Measurements from ENCODE around the gene SCO1.
A peak's percentile ranks its signal among the peaks of the same experiment; 100 is the strongest.
"Not testable (repeated sequence)": the region's sequence is repeated elsewhere in the genome, so short reads cannot be mapped to it uniquely, and the experiment has no call there.

The SCO1 gene

GRCh38 chr17:10697092-10698081 lies at the start of gene SCO1, which contains the start of gene ADPRM:
TSS of gene SCO1 (minus strand) at chr17:10697533. CDS start at chr17:10697507, 26 bp downstream.
TSS of gene ADPRM (plus strand) at chr17:10697594. CDS start at chr17:10704927, 7,333 bp downstream.
- DNase-seq (ENCODE audit: low read depth in 4 of 4, low spot score in 1 of 4), result peak; percentile 76 to 84 (median 82)

- DNase-seq (ENCODE audit: low read depth in 4 of 4, low spot score in 1 of 4), result no peak
These were observed 47.9 kb upstream of the SCO1 start for GRCh38 chr17:10745231-10745630.

- DNase-seq (ENCODE audit: low read depth in 4 of 4, low spot score in 1 of 4), result no peak
These were observed 47.2 kb upstream of the SCO1 start for GRCh38 chr17:10744501-10745000.

DNA sequence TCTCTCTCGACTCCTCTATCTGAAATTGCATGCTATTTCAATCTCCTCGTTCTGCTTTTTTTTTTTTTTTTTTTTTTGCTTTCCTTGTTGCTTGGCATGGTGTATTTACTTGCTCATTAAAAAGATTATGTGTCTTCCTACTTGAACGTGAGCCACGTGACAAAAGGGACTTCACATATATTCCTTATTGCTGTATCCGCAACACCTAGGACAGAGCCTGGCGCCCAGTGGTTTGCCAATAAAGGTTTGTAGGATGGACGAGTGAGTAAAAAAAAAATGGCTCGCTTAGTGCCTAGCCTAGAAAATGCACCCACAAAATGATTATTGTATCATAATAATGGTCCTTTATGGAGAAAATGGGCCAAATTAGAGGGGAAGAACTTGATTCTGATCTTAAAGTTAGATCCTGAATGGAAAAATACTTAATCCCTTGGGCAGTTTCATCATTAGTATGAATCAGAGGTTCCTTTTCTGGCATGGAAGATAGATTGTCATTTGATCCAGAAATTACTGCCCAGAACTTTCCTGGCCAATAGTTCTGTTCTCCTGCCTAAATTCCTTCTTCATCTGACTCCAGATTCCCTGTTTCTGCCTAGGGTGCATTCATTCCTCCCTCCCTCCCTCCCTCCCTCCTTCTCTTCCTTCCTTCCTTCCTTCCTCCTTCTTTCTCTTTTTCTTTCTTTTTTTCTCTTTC lies 46.1 kb upstream of the SCO1 start:
- no peak for DNase-seq (ENCODE audit: low read depth in 4 of 4, low spot score in 1 of 4)

DNA sequence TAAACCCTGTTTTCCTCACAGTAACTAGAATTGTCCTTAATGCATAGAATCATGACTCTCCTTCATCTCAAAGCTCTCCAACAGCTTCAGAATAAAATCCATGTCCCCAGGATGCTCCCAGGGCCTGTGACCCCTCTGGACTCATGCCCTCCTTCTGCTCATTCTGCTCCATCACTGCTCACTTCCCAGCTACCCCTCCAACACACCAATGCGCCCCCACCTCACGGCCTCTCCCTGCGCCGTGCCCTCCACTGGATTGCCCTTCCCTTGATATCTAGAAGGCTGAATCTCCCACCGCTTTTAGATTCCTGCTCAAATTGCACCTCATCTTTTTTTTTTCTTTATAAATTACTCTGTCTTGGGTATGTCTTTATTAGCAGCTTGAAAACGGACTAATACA lies 45.1 kb upstream of the SCO1 start:
- DNase-seq (ENCODE audit: low read depth in 4 of 4, low spot score in 1 of 4), result no peak

DNA sequence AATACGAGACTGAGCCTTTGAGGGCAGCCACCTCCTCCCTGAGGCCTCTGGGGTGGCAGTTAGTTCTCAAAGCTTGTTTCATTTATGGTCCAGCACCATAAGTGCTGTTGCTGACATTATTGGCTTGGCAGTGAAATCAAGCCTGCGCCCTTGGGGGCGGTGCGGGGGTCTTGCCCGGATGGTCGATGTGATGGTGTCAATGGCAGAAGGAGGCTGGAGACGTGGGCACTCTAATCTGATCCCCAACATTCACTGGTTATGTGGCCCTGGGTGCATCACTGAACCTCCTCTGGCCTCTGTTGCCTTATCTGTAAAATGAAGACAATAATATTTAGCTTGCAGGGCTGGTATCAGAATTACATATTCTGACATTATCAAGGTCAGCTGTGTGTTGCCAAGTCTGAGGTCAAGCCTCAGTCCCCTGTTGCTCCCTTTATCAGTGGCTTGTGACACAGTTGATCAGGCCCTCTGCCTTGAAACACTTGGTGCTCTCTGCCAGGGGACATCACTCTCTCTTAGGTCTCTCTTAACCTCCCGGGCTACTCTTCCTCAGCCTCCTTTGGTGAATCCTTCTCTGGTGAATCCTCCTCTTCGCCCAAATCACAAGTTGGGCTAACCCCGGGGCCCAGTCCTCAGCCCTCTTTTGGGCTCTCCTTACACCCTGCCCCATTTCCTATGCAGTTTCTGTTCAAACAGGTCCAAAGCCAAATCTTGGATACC lies 44.2 kb upstream of the SCO1 start:
- DNase-seq (ENCODE audit: low read depth in 4 of 4, low spot score in 1 of 4), result no peak

DNA sequence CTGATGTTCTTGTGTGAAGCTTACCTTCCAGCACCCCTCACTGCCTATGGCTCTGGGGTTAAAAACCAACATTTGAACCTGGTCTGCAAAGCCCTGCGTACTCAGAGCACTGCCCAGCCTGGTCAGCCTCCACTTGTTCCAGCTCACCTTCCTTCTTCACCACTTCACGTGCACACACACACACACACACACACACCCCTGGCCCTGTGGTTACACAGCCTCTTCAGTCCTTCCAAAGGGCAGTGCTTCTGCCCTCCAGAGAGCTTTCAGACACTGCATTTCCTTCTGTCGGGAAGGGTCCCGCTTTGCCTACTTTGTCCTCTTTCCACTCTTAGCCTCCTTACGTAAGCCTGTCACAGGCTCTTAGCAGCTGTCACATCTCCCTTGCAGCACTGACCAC lies 42.1 kb upstream of the SCO1 start:
- no peak for DNase-seq (ENCODE audit: low read depth in 4 of 4, low spot score in 1 of 4)

DNA sequence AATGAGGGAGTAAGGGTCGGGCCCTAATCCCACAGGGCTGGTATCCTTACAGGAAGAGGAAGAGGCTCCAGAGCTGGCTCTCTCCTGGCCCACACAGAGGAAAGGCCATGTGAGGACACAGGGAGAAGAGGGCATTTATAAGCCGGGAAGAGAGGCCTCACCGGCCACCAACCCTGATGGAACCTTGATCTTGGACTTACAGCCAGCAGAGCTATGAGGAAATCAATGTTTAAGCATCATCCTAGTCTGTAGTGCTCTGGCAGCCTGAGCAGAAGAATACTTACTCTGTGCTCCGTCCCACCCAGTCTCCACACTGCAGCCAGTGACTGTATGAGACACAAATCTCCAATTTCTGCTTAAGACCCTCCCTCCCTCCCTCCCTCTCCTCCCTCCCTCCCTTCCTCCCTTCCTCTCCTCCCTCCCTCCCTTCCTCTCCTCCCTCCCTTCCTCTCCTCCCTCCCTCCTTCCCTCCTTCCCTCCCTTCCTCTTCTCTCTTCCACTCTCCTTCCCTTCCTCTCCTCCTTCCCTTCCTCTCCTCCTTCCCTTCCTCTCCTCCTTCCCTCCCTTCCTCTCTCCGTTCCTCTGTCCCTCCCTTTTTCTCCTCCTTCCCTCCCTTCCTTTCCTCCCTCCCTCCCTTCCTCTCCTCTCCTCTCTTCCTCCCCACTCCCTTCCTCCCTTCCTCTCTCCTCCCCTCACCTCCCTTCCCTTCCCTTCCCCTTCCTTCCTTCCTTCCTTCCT lies 41.4 kb upstream of the SCO1 start:
- DNase-seq (ENCODE audit: low read depth in 4 of 4, low spot score in 1 of 4), result no peak

- DNase-seq (ENCODE audit: low read depth in 4 of 4, low spot score in 1 of 4), result no peak
These were observed 40.4 kb upstream of the SCO1 start for GRCh38 chr17:10737736-10738135.

DNA sequence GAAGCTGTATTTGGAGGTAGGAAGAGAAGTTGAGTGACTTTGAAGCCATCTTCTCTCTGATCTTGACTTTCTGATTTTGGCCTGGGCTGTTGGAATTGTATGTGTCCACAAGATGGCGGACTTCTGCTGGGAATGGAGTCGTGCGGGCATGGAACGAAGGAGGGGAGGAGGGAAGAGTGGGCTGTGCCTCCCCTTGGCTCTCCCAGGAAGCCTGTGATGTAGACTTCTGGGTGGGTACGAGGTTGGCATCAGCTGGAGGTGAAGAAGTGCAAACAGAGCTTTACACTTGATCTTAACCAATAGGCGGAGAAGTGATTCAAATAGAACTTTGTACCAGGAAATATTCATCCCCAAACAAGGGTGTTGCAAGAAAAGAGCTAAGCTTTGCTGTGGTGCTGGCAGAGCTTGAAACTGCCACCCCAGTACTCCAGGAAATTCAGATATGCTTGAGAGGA lies 39.9 kb upstream of the SCO1 start:
- DNase-seq (ENCODE audit: low read depth in 4 of 4, low spot score in 1 of 4), result no peak

- no peak for DNase-seq (ENCODE audit: low read depth in 4 of 4, low spot score in 1 of 4)
These were observed 38.5 kb upstream of the SCO1 start for GRCh38 chr17:10735821-10736220.

GRCh38 chr17:10735251-10735650 lies 37.9 kb upstream of the SCO1 start:
- DNase-seq (ENCODE audit: low read depth in 4 of 4, low spot score in 1 of 4), result no peak

- DNase-seq (ENCODE audit: low read depth in 4 of 4, low spot score in 1 of 4), result no peak
These were observed 36.3 kb upstream of the SCO1 start for GRCh38 chr17:10733666-10734065.

GRCh38 chr17:10732121-10732520 lies 34.8 kb upstream of the SCO1 start:
- not testable (repeated sequence) for DNase-seq (ENCODE audit: low read depth in 4 of 4, low spot score in 1 of 4)

DNA sequence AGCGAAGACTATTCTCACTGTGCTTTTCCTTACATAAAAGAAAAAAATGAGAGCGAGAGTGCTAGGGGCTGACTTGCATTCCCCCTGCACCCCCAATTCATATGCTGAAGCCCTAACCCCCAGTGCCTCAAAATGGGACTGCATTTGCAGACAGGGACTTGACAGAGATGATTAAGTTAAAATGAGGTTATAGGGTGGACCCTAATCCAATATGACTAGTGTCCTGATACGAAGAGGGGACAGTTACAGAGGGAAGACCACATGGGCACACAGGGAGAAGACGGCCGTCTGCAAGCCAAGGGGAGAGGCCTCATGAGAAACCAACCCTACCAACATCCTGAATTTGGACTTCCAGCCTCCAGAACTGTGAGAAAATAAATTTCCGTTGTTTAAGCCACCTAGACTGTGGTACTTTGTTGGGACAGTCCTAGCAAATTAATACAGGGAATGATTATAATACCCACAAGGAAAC lies 34.1 kb upstream of the SCO1 start:
- no peak for DNase-seq (ENCODE audit: low read depth in 4 of 4, low spot score in 1 of 4)

DNA sequence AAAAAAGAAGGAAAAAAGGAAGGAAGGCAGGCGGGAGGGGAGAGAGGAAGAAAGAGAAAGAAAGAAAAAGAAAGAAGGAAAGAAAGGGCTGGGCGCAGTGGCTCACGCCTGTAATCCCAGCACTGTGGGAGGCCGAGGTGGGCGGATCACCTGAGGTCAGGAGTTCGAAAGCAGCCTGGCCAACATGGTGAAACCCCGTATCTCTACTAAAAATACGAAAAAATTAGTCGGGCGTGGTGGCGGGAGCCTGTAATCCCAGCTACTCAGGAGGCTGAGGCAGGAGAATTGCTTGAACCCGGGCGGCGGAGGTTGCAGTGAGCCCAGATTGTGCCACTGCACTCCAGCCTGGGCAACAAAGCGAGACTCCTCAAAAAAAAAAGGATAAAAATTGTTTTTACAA lies 32.9 kb upstream of the SCO1 start:
- not testable (repeated sequence) for DNase-seq (ENCODE audit: low read depth in 4 of 4, low spot score in 1 of 4)

DNA sequence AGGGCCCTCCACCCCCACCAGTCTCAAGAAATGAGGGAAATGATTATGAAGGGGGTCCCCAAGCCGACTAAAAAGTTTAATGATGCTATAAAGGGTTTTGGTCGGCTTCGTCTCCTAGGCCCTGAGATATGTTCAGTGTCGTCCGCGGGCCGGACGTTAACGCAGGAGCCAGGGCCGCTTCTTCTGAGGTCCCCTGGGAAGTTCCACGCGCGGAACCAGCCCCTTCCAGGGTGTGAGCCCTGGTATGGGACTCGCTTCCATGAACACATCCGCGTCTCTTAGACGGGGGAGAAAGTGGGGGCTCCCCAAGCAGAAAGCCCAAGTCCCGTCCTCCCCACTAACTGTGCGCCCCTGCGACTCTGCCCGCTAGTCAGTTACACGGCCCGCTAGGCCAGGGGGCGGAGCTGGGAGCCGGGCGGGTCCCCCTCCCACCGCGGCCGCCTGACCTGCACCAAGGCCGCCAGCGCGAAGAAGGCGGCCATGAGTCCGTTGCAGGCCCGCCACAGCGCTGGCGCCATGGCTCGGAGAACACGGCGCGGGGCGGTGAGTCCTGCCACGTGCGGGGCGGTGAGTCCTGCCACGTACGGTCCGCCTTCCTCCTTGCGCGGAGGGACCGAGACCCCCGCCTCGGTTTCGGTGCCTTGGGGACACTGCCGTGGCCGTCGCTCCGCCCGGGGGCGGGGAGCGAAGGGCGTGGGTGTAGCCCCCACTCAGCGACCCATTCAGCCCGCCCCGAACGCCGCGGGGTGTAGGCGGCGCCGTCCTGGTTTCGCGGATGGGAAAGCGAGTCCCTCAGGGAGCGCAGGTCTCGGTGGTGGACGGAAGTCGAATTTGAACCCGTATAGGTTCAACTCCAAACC lies 32.2 kb upstream of the SCO1 start, which contains the start of gene TMEM220:
Gene TMEM220, minus strand, starts transcription at position 690 of the 860 bp plus-strand sequence. Its CDS starts 172 bp downstream, at position 518.
- DNase-seq (ENCODE audit: low read depth in 4 of 4, low spot score in 1 of 4), result peak in 2 of 4 experiments; percentile 14 to 15

GRCh38 chr17:10728331-10728892 lies 31.1 kb upstream of the SCO1 start:
- DNase-seq (ENCODE audit: low read depth in 4 of 4, low spot score in 1 of 4), result no peak

- DNase-seq (ENCODE audit: low read depth in 4 of 4, low spot score in 1 of 4), result no peak
These were observed 29.9 kb upstream of the SCO1 start for GRCh38 chr17:10727192-10727591.

All from stimulated activated CD4-positive, alpha-beta T cell treated with anti-CD3 and anti-CD28 coated beads, Interleukin-1b, Interleukin-23, amount 100 ng/mL, for 24 hours (primary cell).